ENCODE data around the gene RESF1.
"Not testable (repeated sequence)": the region's sequence is repeated elsewhere in the genome, so short reads cannot be mapped to it uniquely, and the experiment has no call there.

RESF1 gene

DNA sequence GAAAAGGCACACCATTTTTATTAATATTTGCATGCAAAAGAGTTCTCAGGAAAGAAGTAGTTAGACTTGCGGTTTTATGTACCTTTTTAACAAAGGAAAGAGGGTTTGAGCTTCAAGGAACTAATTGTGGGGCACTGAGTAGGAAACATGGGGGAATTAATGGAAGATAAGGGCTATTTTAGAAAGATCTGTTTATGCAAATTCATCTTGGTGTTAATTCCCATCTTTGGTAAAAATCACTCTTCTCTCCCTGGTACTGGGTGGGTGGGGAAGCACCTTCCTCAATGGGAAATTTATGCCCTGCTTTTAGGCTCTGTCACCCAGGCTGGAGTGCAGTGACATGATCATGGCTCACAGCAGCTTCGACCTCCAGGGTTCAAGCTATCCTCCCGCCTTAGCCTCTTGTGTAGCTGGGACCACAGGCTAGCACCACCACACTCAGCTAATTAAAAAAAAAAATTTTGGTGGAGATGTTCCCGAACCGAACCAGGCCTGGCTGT is 30.1 kb upstream of the RESF1 start:
- H3K4me3 ChIP-seq (ENCODE audit: low read depth, low read length) = no peak overlapping the region
- TF ChIP-seq, protein P1, sequence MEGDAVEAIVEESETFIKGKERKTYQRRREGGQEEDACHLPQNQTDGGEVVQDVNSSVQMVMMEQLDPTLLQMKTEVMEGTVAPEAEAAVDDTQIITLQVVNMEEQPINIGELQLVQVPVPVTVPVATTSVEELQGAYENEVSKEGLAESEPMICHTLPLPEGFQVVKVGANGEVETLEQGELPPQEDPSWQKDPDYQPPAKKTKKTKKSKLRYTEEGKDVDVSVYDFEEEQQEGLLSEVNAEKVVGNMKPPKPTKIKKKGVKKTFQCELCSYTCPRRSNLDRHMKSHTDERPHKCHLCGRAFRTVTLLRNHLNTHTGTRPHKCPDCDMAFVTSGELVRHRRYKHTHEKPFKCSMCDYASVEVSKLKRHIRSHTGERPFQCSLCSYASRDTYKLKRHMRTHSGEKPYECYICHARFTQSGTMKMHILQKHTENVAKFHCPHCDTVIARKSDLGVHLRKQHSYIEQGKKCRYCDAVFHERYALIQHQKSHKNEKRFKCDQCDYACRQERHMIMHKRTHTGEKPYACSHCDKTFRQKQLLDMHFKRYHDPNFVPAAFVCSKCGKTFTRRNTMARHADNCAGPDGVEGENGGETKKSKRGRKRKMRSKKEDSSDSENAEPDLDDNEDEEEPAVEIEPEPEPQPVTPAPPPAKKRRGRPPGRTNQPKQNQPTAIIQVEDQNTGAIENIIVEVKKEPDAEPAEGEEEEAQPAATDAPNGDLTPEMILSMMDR (IDR thresholded peaks at IDR 0.05; ENCODE audit: insufficient read depth, low read length, missing control alignments) = no peak
- ChIA-PET POLR2A (no interaction called here), CTCF (no interaction called here)
- DNase-seq (ENCODE audit: low read depth, low spot score) = no peak

DNA sequence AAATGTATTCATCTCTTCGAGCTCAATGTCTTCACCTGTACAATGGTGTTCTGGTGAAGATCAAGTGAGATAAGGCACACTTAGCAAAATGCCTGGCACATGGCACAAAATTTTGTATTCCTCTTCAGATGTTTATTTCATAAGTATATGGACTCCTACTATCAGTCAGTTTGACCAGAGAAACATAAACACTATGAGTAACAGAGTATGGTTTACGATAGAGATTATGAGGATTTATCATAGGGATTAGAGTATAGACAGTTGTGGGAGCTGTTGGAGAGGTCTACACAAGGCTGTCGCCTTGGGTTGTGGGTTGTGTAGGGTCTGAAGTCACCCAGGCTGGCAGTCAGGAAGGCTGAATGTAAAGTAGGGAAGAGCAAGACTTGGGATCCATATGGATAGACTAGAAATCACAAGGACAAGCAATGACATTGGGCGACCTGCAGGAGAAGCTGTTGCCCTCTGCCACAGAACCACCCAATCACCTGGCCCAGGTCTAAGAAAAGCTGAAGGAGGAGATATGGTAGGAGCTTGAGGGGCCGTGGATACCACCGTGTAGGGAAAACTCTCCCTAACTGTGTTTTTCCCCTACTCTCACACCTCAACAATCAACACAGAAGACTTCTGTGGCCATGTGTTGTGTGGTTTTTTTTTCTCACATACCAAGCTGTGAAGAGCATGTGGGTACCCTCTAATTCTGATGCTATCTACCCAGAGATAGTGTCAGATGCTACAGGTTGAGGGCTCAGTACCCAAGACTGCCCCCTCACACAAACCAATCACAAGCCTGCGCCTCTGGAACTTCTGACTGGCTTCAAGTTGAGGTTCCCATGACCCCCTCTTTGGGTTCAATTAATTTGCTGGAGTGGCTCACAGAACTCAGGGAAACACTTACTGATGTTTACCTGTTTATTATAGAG is 27.2 kb upstream of the RESF1 start:
- TF ChIP-seq, protein P1 (IDR thresholded peaks at IDR 0.05; ENCODE audit: insufficient read depth, low read length, missing control alignments) = no peak
- no peak for DNase-seq (ENCODE audit: low read depth, low spot score)
- ChIA-PET CTCF (no interaction called here), POLR2A (no interaction called here)
- H3K4me3 ChIP-seq (ENCODE audit: low read depth, low read length) = no peak overlapping the region

DNA sequence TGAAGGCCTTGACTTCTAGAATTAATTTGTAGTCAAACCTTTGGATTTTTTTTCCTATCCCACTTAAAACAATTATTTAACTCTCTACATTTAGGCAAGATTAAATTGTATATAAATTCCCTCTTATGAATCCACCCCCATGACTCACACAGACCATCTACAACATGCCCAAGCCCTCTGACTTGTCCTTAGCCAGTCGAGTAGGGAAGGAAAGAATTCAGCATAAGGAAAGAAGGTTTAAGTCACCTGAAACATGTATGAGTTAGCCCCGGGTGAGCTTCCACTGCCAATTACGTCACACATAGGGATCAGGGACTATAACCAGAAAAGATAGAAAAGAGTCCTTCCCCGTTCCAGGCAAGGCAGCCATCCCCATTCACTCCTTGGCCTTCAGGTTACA is 14.9 kb upstream of the RESF1 start:
- POLR2A ChIA-PET = no interaction called here
- CTCF ChIA-PET = no interaction called here
- TF ChIP-seq, protein P1 (IDR thresholded peaks at IDR 0.05; ENCODE audit: insufficient read depth, low read length, missing control alignments) = no peak
- DNase-seq (ENCODE audit: low read depth, low spot score) = no peak
- no peak overlapping the region for H3K4me3 ChIP-seq (ENCODE audit: low read depth, low read length)

DNA sequence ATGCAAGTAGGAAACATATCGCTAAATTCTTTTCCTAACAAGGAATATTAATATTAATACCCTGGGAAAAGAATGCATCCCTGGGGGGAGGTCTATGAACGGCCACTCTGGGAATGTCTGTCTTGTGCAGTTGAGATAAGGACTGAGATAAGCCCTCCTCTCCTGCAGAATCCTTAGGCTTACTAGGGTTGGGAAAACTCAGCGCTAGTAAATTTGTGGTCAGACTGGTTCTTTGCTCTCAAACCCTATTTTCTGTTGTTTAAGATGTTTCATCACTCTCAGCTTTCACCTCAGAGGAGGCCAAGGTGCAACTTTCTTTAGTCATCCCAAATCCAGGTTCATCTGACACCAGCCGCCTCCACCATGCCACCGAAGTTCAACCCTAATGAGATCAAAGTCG is 11.2 kb upstream of the RESF1 start:
- DNase-seq (ENCODE audit: low read depth, low spot score) = no peak
- TF ChIP-seq, protein P1 (IDR thresholded peaks at IDR 0.05; ENCODE audit: insufficient read depth, low read length, missing control alignments) = no peak
- H3K4me3 ChIP-seq (ENCODE audit: low read depth, low read length) = no peak overlapping the region
- ChIA-PET CTCF (no interaction called here), POLR2A (no interaction called here)

DNA sequence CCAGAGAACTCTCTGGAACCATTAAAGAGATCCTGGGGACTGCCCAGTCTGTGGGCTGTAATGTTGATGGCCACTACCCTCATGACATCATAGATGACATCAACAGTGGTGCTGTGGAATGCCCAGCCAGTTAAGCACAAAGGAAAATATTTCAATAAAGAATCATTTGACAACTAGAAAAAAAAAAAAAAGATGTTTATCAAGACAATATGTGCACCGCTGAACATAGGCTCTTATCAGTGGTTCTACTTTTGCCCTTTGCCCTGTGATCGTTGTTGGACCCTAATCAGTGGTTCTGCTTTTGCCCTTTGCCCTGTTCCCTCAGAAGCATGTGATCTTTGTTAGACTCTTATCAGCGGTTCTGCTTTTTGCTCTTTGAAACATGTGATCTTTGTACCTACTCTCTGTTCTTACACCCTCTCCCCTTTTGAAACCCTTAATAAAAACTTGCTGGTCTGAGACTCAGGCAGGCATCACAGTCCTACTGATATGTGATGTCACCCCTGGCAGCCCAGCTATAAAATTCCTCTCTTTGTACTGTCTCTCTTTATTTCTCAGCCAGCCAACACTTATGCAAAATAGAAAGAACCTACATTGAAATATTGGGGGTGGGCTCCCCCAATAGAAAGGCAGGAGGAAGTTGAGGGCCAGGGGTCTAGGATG is 10.4 kb upstream of the RESF1 start:
- DNase-seq (ENCODE audit: low read depth, low spot score); POLR2A ChIA-PET; H3K4me3 ChIP-seq (ENCODE audit: low read depth, low read length); CTCF ChIA-PET: not testable (repeated sequence)

DNA sequence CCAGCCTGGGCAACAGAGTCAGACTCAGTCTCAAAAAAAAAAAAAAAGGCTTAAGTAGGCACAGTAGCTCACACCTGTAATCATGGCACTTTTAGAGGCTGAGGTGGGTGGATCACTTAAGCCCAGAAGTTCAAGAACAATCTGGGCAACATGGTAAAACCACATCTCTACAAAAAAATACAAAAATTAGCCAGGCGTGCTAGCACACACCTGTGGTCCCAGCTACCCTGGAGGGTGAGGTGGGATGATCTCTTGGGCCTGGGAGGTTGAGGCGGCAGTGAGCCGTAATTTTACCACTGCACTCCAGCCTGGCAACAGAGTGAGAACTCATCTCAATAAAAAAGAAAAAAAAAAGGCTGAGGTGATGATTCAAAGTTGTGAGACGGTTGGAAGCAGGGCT is 9.1 kb upstream of the RESF1 start:
- H3K4me3 ChIP-seq (ENCODE audit: low read depth, low read length) = no peak overlapping the region
- no peak for DNase-seq (ENCODE audit: low read depth, low spot score)
- CTCF ChIA-PET = interaction anchor here (1.1 to 1.5 kb wide), 2 partner anchors 9 to 297 kb away, joined by 3 to 4 read pairs; partner anchors contain the start of gene RESF1
- TF ChIP-seq, protein P1 (IDR thresholded peaks at IDR 0.05; ENCODE audit: insufficient read depth, low read length, missing control alignments) = no peak
- POLR2A ChIA-PET = interaction anchor here (0.6 kb wide), 1 partner anchor 12 kb away, joined by 3 read pairs; no protein-coding TSS in a partner anchor
